Upper lobe of left lung (tissue), 4 donors: ENCODE data around the gene SYNCRIP.

Experiments
- CTCF ChIP-seq, 6 experiments: fragments of 450-650 bp in 4 of 6; fragments of 200-600 bp in 2 of 6; sonication (generic) in 2 of 6; IDR thresholded peaks; one replicate each; pipeline ENCODE4 v1.5.1; 2016 to 2019; ENCODE audit warnings: antibody characterized with exemption in 6 of 6
- POLR2A ChIP-seq, 4 donors: fragments of 450-650 bp; IDR thresholded peaks; one replicate each; pipeline ENCODE4 v1.5.1; 2016 to 2017; ENCODE audit warnings: antibody characterized with exemption in 4 of 4, mild to moderate bottlenecking in 2 of 4
- POLR2AphosphoS5 ChIP-seq, 2 donors: sonication (generic); formaldehyde crosslinking; IDR thresholded peaks; one replicate each; pipeline ENCODE4 v1.5.1; 2017; ENCODE audit warnings: antibody characterized with exemption in 2 of 2

- no peak for TF ChIP-seq CTCF (IDR thresholded peaks at IDR 0.05)
- TF ChIP-seq POLR2AphosphoS5 (IDR thresholded peaks at IDR 0.05): no peak
- TF ChIP-seq POLR2A (IDR thresholded peaks at IDR 0.05): no peak
Observed at GRCh38 chr6:85675030-85675819, 32.5 kb upstream of the SYNCRIP start.
